SKM-1 (cell line): ENCODE results near the gene INSL3.

Experiments
- DNase-seq: peaks from one replicate; lab custom pipeline; 2025; ENCODE audit not compliant: unreplicated experiment; lab: John Stamatoyannopoulos, UW

The INSL3 gene, protein sequence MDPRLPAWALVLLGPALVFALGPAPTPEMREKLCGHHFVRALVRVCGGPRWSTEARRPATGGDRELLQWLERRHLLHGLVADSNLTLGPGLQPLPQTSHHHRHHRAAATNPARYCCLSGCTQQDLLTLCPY

DNA sequence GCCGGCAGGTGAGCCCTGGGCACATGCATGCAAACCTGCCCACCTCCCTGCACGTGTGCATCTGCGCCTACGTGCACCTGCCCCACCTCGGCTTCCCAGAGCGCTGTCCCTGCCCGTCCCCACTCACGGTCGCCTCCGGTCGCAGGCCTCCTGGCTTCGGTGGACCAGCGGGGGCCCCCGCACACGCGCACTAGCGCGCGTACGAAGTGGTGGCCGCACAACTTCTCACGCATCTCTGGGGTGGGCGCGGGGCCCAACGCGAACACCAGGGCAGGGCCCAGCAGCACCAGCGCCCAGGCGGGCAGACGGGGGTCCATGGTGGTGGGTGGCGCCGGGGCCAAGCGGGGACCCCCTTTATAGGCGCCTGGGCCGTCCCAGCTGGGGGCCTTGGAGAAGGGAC lies at the start of gene INSL3:
INSL3 (minus strand) TSS at position 330 of the 400 bp plus-strand sequence; CDS start at position 317, 13 bp downstream.
- DNase-seq = no peak

DNA sequence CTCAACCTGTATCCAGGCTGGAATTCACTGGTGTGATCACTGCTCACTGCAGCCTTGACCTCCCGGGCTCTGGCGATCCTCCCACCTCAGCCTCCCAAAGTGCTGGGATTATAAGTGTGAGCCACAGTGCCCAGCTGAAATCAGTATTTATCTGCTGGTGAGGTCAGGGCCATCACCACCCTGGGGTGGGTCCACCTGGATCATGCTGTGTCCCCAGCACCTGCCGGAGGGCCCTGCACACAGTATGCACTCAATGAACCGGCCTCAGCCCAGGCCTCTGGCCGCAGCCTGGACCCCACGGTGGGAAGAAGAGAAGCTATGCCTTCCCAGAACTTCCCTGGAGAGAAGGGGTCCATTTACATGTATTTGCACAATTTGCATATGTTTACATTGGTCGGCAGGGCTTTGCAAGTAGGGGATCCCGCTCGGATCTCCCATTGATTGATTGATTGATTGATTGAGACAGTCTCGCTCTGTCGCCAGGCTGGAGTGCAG lies 47.8 kb upstream of the INSL3 start:
- no peak for DNase-seq

DNA sequence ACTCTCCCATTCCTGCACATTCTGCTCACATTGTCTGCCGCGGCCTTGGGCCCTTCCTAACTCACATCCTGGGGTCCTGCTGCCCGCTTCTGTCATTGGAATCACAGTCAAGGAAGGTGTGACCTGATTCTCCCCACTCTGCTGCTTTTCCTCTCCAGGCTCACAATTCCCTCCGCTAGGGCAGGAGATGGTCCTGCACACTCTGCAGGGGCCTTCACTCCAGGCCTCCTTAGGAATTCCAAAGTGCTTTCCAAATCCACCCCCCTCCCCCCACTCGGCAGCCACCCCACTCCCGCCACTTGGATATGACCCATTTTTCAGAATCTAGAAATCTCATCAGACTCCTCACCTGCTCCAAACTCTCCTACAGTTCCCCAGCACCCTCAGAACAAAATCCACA lies 47.4 kb upstream of the INSL3 start:
- no peak for DNase-seq

DNA sequence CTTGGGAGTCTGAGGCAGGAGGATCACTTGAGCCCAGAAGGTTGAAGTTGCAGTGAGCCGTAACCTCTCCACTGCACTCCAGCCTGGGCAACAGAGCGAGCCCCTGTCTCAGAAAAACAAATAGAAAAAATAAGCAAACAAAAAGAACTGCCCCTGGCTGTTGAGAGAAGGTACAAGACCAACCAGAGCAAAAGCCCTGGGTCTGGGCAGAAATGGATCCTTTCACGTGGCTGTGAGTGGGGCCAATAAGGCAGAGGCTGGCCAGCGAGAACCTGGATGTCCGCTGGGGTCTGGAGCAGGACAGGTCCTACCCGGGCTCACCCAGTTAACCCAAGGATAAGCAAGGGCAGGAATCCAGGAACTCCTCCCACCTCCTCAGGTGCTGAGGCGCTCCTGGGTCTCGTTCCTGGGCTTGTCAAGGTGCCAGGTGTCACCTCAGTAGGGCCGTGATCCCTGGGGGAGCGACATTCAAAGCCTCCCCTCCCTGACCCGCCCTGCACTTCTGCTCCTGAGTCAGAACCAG lies 45.7 kb upstream of the INSL3 start:
- no peak for DNase-seq

DNA sequence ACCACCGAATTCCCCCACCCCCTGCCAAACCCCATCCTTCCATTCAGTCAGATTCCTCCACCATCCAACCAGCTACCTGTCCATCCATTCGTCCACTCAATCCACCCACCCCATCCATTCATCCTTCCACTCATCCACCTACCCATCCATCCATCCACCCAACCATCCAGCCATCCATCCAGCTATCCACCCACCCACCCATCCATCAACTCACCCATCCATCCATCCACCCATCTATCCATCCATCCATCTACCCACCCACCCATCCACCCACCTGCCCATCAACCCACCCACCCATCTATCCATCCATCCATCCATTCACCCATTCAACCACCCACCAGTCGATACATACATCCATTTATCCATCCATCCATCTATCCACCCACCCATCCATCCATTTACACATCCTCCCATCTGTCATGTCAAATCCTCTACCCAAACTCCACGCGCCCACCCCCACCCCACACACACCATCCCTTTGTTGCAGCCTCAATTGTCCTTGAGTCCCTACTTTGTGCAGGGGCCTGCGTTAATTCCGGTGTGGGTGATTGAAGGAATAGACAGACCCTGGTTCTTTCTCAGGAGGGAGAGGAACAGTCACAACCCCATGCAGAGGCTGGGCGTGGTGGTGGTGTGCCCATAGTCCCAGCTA lies 45.1 kb upstream of the INSL3 start:
- no peak for DNase-seq

DNA sequence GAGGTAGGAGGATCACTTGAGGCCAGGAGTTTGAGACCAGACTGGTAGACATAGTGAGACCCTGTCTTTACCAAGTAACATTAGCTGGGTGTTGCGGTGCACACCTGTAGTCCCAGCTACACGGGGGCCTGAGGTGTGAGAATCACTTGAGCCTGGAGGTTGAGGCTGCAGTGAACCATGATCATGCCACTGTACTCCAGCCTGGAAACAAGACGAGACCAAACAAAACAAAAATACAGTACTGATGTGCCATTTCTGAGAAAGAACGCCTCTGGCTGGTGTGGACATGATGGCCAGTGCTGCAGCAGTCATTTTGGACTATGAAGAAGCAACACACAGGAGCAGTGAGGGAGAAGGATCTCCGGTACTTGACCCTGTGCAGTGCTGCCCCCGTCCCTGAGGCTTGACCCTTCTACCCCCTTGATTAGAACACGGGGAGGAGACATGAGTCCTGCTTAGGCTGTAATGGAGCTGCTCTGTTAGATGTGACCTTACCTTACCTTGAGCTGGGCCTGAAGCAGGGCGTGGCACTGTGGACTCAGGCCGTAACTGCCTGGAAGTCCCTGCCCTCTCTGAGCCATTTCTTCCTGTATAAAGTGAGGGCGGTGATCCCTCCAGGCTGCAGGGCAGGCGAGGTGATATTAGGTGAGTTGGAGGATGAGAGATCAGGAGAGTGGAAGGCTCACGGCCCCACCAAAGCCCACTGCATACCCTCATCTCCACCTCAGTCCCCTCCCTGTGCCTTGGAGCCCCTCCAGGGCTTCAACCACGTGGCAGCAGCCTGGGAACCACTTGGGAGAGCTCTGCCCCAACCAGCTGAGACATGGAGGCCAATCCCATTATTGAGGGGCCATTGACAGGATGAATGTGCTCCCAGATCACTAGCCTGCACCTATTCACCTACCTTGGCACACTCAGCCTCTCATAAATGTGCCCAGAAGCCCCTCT lies 44.3 kb upstream of the INSL3 start:
- DNase-seq = no peak

DNA sequence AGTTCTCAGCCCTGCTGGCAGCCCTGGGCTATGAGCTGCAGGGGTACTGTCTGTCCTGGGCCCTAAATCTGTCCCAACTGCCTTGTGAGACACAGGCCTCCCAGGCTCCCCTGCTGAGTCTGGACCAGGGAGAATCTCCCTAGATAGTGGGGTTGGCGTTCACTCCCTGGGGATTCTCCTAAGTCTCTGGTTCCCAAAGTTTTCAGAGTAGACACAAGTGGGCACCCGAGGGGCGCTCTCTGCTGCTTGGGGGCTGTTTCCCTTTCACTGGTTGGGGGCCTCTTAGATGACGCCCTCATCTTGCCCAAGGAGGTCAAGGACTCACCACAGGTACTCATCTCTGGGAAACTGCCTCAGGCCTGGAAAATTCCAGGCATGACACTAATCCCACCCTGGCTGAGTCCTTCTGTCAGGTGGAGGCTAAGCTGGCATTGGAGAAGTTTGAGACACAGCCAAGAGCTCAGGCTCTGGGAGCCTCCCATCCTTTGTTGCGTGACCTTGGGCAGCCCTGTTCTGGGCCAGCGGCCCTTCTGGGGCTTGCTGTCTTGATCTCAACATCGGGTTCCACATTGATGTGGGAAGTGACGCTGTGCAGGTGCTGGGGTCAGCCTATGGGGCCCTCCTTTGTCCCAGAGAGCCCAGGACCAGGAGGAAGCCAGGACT lies 42.3 kb upstream of the INSL3 start:
- no peak for DNase-seq

DNA sequence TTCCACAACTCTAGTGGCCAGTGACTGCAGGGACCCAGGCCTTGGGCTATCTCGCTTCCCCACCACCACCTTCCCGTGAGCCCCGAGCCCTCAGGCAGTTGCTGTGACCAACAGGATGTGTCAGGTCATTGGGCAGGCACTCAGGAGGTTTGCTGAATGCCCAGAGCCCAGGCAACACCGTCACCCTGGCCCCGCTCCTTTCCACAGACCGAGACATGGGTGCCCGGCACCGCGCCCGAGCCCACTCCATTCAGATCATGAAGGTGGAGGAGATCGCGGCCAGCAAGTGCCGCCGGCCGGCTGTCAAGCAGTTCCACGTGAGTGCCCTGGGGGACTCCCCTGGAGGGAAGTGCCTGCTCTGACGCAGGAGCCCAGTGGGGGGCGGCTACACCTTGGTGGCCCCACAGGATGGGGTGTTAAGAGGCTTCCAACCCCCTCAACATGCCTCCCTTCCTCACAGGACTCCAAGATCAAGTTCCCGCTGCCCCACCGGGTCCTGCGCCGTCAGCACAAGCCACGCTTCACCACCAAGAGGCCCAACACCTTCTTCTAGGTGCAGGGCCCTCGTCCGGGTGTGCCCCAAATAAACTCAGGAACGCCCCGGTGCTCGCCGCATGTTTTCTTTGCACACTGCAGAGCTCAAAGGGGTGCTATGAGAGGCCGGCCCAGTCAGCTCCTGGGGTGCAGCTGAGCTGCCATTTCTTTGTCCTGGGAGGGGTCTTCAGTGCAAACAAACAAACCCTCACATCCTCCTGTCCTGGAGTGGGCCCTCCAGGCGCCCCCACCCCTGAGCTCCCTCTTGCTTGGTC lies 41.6 kb upstream of the INSL3 start:
- no peak for DNase-seq

DNA sequence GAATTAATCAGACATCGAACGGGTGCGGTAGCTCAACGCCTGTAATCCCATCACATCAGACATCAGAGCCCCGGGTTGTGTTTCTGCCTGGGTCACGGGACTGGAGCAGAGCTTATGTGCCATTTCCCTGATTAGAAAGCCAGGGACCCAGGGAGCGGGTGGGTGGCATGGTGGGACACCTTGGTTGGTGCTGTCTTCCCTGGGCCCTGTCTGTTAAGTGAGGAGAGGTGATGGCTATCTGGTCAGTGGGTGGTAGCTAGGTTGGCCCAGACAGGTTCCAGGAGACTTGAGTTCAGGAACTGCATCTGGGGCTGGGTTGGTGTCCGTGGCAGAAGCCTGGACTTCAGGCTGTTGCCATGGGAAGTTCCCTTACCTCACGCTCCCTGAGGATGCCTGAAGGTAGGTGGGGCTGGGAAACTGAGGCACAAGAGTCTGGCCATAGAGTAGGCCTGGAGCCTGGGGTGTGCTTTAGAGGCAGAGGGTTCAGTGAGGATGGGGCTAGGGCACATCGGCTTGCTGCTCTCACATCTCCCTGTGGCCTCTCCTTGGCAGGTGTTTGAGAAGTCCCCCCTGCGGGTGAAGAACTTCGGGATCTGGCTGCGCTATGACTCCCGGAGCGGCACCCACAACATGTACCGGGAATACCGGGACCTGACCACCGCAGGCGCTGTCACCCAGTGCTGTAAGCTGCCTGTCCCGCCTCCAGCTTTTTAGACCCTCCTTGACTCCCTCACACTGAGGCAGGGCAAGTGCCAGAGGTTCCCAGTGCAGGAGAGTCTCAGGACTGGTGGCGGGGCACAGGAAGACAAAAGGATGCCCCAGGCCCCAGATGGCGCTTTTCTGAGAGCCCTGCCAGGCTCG lies 40.5 kb upstream of the INSL3 start:
- no peak for DNase-seq

DNA sequence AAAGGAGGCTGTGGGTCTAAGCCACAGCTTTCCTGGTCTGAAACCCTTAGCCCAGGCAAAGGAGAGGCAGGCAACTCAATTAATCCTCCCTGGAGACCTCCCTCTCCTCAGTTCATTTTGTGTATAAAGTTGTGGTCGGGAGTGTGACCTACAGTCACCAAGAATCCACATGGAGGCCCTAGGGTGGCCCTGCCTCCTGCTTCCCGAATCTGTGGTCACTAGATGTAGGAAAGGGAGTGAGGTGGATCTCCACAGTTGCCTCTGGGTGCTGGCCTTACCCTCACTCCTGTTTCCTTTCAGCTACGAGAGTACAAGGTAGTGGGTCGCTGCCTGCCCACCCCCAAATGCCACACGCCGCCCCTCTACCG lies 39.7 kb upstream of the INSL3 start:
- DNase-seq = no peak

DNA sequence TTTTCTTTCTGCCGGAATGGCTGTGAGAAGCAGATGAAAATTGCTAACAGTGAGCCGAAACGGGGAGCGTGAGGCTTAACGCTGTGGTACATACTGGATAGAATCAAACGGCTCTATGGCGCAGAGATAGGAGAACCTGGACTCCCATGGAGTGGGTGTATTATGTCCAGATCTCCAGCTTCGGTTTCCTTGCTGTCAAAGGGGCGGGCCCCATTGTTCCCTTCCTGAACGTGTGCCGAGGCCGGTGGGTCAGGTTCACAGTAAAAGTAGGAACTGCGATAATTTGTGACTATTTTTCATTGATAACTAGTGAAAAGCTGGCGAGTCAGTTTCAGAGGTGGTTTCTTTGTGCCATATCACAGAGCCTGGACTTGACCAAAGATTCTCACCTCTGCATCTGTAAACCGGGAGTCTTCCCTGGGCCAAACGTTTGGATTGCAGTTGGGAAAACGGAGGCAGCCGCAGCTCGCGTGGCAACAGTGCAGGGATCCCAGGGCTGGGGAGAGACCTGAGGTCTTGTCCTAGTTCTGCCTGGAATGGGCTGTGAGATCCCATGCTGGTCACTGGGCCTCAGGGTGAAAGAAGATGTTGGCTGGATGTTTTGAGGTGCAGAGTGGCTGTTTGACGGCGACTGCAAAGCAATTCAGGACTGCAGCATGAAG lies 39.1 kb upstream of the INSL3 start:
- no peak for DNase-seq

DNA sequence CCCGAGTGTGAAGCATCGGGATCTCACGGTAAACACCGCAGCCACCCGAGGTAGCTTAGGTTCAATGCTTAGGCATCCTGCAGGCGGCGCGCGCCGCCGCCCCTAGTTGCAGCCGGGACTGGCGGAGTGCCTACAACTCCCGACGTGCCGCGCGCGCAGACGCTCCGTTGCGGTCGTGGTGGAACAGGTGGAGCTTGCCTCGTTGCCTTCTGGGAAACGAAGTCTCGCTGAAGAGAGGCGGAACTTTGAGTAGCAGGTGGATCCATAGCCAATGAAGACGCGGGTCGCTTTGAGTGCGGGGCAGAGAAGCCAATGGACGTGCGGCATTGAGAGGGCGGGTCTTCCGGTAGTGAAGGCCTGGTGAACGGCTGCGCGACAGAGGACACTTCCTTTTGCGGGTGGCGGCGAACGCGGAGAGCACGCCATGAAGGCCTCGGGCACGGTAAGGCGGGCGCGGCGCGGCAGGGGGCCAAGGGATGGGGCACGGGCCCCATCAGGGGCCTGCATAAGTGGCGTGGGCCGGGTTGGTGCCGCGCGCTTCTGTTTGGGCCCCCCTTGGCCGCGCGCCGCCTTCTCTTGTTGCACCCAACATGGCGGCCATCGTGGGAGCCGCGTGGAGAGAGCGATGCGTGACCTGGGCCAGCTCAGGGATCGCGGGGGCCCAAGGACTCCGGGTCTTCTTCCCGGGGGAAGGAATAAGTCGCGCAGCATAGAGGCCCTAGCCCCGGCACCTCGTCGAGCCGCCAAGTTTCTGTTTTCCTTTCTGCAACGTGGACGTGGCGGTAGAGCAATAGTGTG lies 38.4 kb upstream of the INSL3 start, which contains the start of gene RPL18A:
RPL18A (plus strand) TSS at position 378 of the 798 bp plus-strand sequence; CDS start at position 425, 47 bp downstream.
- DNase-seq = peak; percentile 99

DNA sequence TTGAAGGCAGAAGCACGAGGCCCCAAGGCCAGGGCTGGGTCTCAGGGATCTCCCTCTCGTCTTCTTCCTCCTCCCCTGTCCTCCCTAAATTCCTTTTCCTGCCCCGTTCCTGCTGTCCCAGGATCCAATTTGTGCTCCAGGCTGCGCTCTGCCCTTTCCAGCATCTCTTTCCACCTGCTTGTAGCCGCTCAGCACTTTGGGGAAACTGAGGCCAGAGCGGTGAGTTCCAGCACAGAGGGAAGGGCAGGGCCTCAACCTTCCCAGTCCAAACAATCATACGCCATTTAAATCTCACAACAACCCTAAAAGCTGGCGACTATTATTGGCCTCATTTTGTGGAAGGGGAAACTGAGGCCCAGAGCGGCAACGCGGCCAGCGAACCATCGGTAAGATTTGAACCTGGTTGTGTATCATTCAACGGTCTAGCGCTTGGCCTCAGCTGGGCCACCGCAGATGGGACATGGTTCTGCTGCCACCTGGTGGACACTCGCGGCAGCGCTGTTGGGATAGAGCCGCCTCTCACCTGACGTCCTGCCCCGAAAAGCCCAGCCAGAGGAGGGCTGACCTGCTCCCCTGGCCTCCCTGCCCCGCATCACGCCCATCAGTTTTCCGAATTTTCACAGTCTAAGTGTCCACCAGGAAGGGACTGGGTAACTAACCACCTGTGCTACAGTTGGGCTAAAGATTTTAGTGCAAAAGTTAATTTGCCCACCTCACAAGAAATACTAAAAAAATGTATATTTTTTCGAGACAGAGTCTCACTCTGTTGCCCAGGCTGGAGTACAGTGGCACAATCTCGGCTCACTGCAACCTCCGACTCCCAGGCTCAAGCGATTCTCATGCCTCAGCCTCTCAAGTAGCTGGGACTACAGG lies 34.2 kb upstream of the INSL3 start:
- no peak for DNase-seq

DNA sequence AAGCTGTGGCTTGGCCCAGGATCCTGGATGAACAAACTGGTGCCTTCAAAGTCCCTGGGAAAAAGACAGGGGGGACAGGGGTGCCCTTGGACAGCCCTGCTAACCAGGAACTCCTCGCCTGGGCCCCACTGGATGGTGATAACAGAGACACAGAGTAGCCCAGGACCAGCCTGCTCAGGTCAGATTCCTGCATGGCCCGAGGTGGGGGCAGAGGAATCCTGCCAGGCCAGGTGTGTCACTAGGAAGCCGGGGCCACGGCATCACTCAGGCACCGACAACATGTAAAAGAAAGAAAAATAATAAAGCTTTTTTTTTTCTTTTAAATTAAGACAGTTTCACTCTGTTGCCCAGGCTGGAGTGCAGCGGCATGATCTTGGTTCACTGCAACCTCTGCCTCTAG lies 32.7 kb upstream of the INSL3 start:
- DNase-seq = no peak

DNA sequence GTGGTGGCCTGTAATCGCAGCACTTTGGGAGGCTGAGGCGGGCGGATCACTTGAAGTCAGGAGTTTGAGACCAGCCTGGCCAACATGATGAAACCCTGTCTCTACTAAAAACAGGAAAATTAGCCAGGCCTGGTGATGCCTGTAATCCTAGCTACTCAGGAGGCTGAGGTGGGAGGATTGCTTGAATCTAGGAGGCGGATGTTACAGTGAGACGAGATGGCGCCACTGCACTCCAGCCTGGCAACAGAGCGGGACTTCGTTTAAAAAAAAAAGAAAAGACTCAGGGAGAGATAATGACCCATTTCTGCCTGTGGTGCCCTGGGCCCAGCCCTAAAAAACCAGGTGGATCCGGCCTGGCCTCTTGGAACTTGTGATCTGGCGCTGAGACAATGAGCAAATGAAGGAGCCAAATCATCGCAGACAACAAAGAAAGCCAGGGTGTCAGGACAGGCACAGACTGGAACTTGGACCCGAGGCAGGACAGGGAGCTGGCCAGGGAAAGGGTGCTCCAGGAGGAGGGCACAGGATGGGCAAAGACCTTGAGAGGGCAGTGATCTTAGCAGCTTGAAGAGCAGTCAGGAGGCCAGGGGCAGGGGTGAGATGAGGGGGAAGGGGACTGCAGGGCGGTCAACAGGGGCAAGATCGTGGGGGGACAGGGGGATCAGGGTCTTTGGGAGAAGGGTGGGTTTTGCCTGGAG lies 27.4 kb upstream of the INSL3 start:
- no peak for DNase-seq
